GM21825 (cell line): ENCODE measurements around the gene LBP.
"Not testable (repeated sequence)": the region's sequence is repeated elsewhere in the genome, so short reads cannot be mapped to it uniquely, and the experiment has no call there.

Experiments used
- ATAC-seq: cut with Tn5 transposase; IDR thresholded peaks from one replicate; pipeline ENCODE4 v1.9.1; 2021; ENCODE audit warnings: mild to moderate bottlenecking, moderate library complexity; ENCODE audit not compliant: unreplicated experiment

The LBP gene

GRCh38 chr20:38346247-38346651 lies at the start of gene LBP:
Gene LBP, plus strand, starts transcription at chr20:38346482. Its CDS starts 35 bp downstream, at chr20:38346517.
- no peak for ATAC-seq

- ATAC-seq = no peak
Measured at GRCh38 chr20:38297916-38298674, 48.2 kb upstream of the LBP start.

GRCh38 chr20:38298768-38299288 lies 47.5 kb upstream of the LBP start:
- no peak for ATAC-seq

- no peak for ATAC-seq
Measured at GRCh38 chr20:38299963-38300362, 46.3 kb upstream of the LBP start.

- ATAC-seq = no peak
Measured at GRCh38 chr20:38300438-38300837, 45.8 kb upstream of the LBP start.

GRCh38 chr20:38301309-38301708 lies 45.0 kb upstream of the LBP start:
- ATAC-seq = no peak

- ATAC-seq = no peak
Measured at GRCh38 chr20:38302786-38303185, 43.5 kb upstream of the LBP start.

GRCh38 chr20:38303908-38304379 lies 42.3 kb upstream of the LBP start, which contains the start of gene BPI:
Gene BPI, plus strand, starts transcription at chr20:38304156. Its CDS starts 68 bp downstream, at chr20:38304224.
- ATAC-seq = no peak

- ATAC-seq = no peak
Measured at GRCh38 chr20:38304845-38305447, 41.3 kb upstream of the LBP start.

GRCh38 chr20:38305541-38305940 lies 40.7 kb upstream of the LBP start:
- ATAC-seq = no peak

GRCh38 chr20:38306379-38306778 lies 39.9 kb upstream of the LBP start:
- ATAC-seq = no peak

- no peak for ATAC-seq
Measured at GRCh38 chr20:38307371-38308046, 38.8 kb upstream of the LBP start.

GRCh38 chr20:38308047-38308438 lies 38.2 kb upstream of the LBP start:
- ATAC-seq = no peak

GRCh38 chr20:38308447-38308846 lies 37.8 kb upstream of the LBP start:
- no peak for ATAC-seq

GRCh38 chr20:38311091-38311490 lies 35.2 kb upstream of the LBP start:
- no peak for ATAC-seq

- no peak for ATAC-seq
Measured at GRCh38 chr20:38311491-38311890, 34.8 kb upstream of the LBP start.

- ATAC-seq = no peak
Measured at GRCh38 chr20:38313676-38314075, 32.6 kb upstream of the LBP start.

- ATAC-seq = not testable (repeated sequence)
Measured at GRCh38 chr20:38314350-38314749, 31.9 kb upstream of the LBP start.

GRCh38 chr20:38315290-38315966 lies 30.9 kb upstream of the LBP start:
- ATAC-seq = no peak

GRCh38 chr20:38316341-38316740 lies 29.9 kb upstream of the LBP start:
- no peak for ATAC-seq

GRCh38 chr20:38317422-38317821 lies 28.9 kb upstream of the LBP start:
- ATAC-seq = no peak
